LNCaP clone FGC (cell line): ENCODE data around the gene FRMD4A.

Experiments
- DNase-seq: peaks from one replicate; pipeline ENCODE4 v3.0.0-alpha.2; 2011; ENCODE audit warnings: low read depth
- H3K4me3 ChIP-seq: 2 replicates; pipeline ENCODE4 v1.5.1; 2011; ENCODE audit warnings: mild to moderate bottlenecking, low read depth, low read length, control low read depth
- TF ChIP-seq, protein P1 (sequence below): IDR thresholded peaks from 2 replicates; pipeline ENCODE4 v1.5.1; 2012; ENCODE audit warnings: mild to moderate bottlenecking; ENCODE audit not compliant: control insufficient read depth, insufficient read depth; ENCODE audit errors: extremely low read depth

Gene FRMD4A

GRCh38 chr10:14312014-14312413 is 18.7 kb downstream of the FRMD4A start:
- no peak overlapping the region for H3K4me3 ChIP-seq
- TF ChIP-seq, protein P1, sequence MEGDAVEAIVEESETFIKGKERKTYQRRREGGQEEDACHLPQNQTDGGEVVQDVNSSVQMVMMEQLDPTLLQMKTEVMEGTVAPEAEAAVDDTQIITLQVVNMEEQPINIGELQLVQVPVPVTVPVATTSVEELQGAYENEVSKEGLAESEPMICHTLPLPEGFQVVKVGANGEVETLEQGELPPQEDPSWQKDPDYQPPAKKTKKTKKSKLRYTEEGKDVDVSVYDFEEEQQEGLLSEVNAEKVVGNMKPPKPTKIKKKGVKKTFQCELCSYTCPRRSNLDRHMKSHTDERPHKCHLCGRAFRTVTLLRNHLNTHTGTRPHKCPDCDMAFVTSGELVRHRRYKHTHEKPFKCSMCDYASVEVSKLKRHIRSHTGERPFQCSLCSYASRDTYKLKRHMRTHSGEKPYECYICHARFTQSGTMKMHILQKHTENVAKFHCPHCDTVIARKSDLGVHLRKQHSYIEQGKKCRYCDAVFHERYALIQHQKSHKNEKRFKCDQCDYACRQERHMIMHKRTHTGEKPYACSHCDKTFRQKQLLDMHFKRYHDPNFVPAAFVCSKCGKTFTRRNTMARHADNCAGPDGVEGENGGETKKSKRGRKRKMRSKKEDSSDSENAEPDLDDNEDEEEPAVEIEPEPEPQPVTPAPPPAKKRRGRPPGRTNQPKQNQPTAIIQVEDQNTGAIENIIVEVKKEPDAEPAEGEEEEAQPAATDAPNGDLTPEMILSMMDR = no peak
- DNase-seq = no peak

DNA sequence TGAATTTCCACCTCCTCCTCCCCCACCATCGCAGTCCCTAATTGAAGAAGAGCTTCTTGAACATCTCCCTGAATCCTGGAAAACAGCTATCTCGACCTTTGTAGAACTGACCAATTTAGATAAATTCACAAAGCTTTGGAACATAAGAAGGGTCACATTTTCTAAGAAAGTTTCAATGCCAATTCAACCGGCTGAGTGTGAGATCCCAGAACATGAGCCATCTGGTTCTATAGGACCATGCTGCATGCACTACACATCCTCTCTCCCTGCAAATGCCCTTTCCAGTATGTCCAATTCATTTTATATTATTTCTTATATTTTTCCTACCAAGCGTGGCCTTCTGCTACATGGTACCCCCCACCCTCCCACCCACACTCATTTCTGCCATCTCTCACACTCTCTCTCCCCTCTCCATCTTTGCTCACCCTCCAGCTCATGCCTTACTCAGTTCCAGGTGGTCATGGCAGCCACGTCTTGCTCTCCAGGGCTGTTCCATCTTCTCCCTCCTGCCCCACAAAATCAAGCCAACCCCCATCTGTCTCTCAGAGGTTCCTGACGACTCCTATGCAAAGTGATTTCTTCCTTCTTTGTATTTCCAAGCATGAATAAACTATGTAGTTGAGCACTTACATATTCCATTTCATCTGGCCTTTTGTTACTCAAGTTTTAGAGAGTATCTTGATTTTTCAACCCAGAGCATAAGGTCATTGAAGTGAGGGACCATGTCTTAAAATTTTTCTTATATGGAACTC is 19.3 kb downstream of the FRMD4A start:
- DNase-seq = no peak
- TF ChIP-seq, protein P1 = no peak
- no peak overlapping the region for H3K4me3 ChIP-seq

DNA sequence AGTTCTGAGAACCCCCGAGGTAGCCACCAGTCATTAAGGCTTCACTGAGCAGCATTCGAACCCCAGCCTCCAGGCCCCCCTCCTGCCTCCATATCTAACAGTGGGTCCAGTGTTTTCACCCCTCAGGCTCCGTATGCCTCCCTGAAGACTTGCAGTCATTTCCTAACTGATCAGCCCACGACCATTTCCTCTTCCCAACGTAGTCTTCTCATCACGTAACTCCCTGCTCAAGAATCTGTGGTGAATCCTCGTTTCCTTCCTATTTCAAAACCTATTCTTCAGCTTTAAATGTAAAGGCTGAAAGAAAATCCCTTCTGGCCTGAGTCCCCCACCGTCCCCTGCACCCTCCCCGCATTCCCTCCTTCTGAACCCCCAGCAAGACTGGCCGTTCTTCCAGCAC is 21.1 kb downstream of the FRMD4A start:
- TF ChIP-seq, protein P1 = no peak
- no peak overlapping the region for H3K4me3 ChIP-seq
- DNase-seq = no peak

DNA sequence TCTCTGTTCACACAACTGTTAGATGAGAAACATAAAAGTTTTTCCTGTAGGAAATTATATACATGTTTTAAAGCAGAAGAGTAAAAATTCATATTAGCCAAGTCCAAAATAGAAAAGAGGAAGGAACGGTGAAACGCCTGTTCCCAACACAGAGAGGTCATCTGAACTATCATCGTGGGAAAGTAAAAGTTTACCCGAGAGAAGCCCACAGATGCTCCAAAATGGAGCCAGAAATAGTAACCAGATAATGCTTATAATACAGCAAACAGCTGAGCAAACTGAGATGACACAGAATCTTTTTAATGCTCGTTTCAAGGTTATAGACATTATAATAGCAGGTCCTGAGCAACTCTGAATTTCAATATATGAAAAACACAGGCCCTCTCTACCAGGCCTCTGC is 24.5 kb downstream of the FRMD4A start:
- H3K4me3 ChIP-seq = no peak overlapping the region
- DNase-seq = no peak
- TF ChIP-seq, protein P1 = no peak

GRCh38 chr10:14304046-14304445 is 26.7 kb downstream of the FRMD4A start:
- H3K4me3 ChIP-seq = no peak overlapping the region
- TF ChIP-seq, protein P1 = no peak
- DNase-seq = no peak

DNA sequence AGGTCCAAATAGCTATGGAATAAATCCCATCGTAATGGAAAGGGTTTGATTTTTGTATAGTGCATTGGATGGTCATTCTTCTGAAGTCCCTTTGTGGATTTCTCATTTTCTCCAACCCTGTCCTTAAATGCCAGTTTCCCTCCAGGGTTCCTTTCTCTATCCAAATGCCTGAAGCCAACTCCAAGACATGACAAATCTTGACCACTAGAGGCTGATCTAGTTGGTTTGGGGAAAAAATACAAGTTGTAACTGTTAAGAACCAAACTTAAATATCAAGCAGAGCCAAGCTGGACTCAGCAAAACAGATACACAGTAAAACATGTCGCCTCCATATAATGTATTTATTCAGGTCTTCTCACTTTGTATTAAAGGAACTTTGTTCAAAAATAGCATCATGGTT is 28.7 kb downstream of the FRMD4A start:
- DNase-seq = no peak
- no peak overlapping the region for H3K4me3 ChIP-seq
- TF ChIP-seq, protein P1 = peak; percentile 39; the same call in 1 of the 2 replicates

DNA sequence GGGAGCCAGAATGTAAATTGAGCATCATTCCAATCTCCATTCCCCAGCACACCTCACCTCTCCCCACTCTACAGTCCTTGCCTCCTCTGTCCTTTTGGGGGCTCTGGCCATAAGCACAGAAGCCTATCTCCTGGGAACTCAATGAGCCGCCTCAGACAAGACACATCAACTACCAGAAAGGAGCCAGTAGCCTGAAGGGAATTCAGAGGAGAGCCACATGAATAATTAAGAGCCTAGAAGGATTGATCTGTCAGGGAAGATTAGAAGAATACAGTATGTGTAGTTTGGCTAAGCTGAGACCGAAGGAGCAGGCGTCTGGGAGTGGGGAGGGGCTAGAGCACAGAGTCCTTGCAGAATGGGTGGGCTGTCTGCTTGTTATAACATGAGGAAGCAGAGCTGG is 31.2 kb downstream of the FRMD4A start:
- no peak for DNase-seq
- H3K4me3 ChIP-seq = no peak overlapping the region
- TF ChIP-seq, protein P1 = no peak
